ENCODE data around the gene KPNA2.
"Not testable (repeated sequence)": the region's sequence is repeated elsewhere in the genome, so short reads cannot be mapped to it uniquely, and the experiment has no call there.

Gene KPNA2

DNA sequence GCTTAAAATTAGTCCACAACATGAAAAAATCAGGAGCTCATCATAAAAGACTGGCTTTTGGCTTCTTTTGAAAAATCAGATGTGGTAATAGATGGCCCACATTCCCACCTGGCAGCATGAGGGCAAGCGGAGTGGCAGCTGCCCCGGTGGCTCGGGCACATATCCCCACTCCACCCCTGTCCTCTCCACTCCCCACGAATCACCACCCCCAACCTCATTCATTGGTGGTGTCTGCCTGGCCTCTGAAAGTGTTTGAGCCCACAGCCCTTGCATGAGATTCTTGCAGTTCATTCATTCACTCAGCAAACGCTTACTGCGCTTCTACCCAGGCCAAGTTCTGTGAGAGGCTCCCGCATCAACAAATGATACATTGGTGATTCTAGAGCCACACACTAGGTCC, 29.8 kb downstream of the KPNA2 start:
- DNase-seq, result not testable (repeated sequence)

DNA sequence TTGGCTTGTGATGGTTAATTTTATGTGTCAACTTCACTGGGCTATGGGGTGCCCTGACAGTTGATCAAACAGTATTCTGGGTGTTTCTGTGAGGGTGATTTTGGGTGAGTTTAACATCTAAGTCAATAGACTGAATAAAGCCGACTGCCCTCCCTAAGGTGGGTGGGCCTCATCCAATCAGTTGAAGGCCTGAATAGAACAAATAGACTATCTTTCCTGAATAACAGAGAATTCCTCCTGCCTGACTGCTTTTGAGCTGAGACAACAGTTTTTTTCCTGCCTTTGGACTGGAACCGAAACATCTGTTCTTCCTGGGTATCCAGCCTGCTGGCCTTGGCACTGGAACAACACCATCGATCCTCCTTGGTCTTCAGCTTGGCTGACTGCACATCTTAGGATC, 33.0 kb downstream of the KPNA2 start:
- DNase-seq, result not testable (repeated sequence)

DNA sequence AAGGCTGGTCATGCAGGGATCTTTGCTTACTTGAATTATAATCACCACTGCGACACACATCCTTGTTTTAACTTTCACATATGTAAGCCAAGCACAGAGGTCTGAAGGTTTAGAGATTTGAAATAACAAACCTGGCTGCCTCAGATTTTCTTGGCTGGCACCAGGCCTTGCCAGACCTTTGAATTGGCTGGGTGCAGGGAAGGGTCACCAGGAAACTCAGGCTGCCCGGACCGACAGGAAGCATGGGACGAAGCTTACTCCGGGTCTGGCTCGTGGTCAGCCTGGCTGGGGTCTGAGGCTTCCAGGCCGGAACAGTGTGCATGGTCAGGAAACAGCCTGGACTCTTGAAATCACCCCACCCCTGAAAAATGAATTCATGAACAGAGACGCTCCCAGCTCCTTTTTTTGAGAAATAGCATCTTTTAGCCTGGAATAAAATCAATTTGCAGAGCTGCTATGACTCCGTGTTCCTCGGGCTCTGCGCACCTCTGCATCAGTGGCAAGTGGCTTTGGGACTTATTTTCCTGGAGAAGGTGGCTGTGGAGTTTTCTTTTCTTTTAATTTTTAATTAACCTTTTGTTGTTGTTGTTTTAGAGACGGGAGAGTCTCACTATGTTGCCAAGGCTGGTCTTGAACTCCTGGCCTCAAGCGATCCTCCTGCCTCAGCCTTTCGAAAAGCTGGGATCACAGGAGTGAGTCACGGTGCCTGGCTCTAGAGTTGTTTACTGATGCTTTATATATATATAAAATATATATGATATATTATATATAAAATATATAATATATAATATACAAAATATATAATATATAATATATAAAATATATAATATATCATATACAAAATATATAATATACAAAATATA, 35.3 kb downstream of the KPNA2 start:
- DNase-seq, result not testable (repeated sequence)

DNA sequence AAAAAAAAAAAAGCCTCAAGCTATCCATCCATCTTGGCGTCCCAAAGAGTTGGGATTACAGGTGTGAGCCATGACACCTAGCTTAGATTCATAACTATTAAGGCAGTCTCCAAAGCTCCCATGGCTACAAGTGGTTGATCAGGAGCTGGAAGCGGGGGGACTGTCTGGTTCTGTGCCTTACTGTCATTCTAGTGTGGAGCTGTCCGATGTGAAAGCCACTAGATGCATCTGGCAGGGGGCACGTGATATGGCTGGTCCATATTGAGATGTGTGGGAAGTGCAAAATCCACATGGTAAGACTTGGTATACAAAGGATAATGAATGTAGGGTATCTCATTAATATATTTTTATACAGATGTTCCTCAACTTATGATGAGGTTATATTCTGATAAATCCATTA, 38.7 kb downstream of the KPNA2 start:
- no peak for DNase-seq

DNA sequence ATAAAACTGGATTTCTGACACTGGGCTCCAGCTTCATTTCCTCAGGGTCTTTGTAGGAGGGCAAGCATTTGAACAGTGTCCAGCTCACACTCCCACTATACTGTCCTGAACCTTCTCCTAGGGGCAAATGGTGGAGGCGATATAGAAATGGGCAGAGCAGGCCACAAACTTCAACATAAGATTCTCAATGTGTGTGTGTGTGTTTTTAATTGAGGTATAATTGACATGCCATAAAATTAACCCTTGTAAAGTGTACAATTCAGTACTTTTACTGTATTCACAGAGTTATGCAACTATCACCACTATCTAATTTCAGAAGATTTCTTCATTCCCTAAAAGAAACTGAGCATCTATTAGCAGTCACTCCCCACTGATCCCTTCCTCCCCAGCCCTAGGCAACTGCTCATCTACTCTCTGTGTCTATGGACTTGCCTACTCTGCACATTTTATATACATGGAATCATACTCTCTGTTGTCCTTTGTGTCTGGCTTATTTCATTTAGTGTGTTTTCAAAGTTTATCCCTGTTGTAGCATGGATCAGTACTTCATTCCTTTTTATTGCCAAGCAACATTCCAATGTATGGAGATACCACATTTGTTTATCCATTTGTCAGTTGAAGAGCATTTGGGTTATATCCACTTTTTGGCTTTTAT, 40.5 kb downstream of the KPNA2 start:
- not testable (repeated sequence) for DNase-seq

DNA sequence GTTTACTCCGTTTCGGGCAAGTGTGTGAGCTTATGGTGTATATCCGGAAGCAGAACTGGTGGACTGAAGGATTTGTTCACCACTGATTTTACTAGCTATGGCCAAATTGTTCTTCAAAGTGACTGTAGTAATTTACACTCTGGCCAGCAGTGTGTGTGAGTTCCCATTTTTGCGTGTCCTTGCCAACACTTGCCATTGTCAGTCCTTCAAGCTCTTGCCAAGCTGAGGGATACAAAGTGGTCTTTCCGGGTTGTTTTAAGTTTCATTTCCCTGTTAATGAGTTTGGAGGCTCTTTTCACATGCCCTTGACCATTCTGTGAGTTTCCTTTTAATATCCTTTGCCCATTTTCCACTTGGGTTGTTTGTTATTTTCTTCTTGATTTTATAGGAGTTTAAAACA, 42.0 kb downstream of the KPNA2 start:
- not testable (repeated sequence) for DNase-seq

DNA sequence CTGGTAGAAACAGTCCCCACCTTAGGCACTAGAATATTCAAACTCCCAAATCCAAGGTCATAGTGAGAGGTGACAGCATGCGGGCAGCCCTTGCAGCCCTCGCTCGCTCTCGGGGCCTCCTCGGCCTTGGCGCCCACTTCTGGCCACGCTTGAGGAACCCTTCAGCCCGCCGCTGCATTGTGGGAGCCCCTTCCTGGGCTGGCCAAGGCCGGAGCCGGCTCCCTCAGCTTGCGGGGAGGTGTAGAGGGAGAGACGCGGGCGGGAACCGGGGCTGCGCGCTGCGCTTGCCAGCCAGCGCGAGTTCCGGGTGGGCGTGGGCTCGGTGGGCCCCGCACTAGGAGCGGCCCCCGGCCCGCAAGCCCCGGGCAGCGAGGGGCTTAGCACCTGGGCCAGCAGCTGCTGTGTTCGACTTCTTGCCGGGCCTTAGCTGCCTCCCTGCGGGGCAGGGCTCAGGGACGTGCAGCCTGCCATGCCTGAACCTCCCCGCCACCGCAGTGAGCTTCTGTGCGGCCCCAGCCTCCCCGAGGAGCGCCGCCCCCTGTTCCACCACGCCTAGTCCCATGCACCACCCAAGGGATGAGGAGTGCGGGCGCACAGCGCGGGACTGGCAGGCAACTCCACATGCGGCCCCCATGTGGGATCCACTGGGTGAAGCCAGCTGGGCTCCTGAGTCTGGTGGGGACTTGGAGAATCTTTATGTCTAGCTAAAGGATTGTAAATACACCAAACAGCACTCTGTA, 45.0 kb downstream of the KPNA2 start:
- DNase-seq, result no peak

DNA sequence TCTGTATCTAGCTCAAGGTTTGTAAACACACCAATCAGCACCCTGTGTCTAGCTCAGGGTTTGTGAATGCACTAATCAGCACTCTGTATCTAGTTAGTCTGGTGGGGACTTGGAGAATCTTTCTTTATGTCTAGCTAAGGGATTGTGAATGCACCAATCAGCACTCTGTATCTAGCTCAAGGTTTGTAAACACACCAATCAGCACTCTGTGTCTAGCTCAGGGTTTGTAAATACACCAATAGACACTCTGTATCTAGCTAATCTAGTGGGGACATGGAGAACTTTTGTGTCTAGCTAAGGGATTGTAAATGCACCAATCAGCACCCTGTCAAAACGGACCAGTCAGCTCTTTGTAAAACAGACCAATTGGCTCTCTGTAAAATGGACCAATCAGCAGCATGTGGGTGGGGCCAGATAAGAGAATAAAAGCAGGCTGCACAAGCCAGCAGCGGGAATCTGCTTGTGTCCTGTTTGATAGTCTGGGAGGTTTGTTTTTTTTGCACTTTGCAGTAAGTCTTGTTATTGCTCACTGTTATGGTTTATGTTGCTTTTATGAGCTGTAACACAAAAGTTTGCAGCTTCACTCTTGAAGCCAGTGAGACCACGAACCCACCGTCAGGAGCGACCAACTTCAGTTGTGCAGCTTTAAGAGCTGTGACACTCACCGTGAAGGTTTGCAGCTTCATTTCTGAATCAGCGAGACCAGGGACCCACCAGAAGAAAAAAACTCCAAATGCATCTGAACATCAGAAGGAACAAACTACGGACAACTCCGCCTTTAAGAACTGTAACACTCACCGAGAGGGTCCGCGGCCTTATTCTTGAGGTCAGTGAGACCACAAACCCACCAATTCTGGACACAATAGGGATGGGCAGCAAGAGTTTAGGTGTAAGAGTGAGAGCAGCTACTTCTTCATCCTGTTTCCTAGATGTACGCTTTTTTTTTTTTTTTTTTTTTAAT, 46.0 kb downstream of the KPNA2 start:
- not testable (repeated sequence) for DNase-seq

DNA sequence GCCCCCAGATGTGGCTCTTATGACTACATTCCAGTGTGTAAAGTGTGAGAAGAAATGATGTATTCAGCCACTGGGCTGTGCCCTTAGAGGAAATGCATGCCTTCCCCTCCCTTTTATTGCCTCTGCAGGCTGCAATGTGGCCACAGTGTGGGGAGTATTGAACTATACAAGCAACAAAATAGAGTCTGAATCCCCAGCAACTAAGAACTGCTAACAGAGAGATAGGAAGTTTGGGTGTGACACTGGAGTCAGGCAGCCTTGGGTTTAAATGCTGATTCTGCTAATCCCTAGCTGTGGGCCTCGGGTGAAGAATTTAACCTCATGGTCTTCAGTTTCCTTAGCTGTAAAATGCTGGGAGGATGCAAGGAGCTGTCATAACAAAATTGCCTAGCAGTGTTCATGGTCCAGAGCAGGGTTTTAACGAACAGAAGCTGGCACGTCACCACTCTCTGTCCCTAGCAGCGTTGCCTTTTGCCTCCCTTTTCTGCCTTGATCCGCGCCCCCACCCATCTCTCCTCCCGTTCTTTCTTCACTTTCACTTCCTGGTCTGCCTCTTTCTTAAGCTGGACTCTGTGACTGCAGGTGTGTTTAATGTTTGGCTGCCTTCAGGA, 50.3 kb downstream of the KPNA2 start:
- peak; percentile 88 for DNase-seq

DNA sequence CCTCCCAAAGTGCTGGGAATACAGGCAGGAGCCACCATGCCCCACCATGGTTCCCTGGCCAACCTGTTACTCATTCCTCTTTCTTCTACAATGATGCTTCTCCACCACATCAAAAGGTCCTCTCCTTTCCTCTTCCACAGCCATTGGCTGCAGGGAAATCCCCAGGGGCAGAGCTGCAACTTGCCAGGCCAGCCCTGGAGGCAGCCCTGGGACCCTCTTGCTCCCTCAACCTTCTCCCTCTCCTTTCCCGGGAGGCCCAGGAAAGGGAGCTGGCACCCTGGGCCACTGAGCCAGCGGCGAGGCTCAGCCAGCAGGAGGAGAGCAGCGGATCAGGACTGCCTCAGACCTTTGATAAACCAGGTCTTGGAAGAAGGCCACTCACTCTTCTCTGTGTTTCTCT, 51.1 kb downstream of the KPNA2 start:
- not testable (repeated sequence) for DNase-seq

DNA sequence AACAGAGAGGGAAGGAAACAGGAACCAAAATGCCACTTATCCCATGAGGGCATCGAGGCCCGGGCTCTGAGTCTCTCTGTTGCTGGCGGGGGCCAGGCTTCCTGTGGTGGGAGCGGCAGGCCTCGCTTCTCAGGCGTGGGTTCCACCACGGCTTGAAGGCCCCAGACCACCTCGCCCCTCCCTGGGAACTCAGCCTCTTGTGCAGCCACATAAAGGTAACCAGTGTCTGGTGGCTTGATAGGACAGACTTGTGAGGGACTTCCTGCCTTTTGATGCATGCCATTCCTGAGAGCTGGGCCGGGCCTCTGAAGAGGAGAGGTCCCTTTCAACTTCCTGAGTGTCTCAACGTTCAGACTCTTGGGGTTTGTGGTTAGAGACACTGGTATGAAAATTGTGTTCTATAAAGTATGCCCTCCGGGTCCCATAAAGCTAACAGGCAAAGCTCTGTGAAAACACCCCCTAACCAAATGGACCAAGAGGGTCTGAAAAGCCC, 51.6 kb downstream of the KPNA2 start:
- not testable (repeated sequence) for DNase-seq

DNA sequence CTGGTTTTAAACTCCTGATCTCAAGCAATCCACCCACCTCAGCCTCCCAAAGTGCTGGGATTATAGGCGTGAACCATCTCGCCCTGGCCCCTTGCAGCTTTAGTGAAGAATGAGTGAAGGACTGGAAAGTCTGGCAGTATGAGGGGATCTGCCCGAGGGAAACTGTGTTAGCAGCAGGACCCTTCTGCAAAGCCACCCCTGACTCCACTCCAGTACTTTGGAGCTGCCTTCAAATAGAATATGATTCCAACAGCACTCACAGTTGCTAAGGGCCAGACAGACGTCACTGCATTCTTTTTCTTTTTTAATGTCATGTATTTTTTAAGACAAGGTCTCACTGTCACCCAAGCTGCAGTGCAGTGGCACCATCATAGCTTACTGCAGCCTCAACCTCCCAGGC, 52.3 kb downstream of the KPNA2 start:
- DNase-seq, result no peak

DNA sequence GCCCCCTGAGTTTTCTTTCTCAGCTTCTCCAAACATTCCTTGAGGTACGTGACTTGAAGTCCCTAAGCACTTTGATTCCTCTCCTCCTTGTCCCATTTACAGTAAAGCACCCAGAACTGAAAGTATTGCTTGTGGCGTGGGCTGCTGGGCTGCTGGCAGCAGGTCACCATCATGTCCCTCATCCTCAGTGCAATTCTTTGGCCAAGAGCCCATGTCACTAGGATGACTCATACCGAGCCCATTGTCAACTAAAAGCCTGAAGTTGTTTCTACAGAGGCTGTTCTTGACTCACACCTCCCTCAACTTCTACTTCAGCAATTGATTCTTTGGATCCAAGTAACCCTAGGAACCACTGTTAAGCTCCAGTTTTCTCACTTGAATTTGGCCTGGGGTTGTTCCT, 54.3 kb downstream of the KPNA2 start:
- DNase-seq, result peak; percentile 88

DNA sequence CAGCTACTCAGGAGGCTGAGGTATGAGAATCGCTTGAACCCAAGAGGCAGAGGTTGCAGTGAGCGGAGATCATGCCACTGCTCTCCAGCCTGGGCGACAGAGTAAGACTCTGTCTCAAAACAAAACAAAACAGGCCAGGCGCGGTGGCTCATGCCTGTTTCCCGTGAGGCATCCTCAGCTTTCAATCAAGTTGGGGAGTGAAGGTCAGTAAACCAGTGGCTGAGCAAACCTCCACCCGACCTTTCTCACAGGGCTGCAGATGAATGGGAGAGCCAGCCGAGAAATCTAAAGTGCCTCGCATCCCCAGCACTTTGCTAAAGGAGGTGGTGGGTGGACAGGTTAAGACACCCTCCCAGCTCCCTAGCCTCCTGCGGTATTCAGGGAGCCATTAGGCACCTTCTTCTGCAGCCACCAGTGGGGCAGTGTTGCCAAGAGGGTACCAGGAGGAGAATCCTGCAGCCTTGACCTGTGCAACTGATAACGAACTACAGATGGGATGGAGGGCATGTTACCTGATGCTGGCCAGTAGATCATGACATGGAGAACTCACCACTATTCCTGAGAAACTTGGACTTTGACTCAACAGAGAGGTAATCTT, 59.0 kb downstream of the KPNA2 start:
- DNase-seq, result no peak

DNA sequence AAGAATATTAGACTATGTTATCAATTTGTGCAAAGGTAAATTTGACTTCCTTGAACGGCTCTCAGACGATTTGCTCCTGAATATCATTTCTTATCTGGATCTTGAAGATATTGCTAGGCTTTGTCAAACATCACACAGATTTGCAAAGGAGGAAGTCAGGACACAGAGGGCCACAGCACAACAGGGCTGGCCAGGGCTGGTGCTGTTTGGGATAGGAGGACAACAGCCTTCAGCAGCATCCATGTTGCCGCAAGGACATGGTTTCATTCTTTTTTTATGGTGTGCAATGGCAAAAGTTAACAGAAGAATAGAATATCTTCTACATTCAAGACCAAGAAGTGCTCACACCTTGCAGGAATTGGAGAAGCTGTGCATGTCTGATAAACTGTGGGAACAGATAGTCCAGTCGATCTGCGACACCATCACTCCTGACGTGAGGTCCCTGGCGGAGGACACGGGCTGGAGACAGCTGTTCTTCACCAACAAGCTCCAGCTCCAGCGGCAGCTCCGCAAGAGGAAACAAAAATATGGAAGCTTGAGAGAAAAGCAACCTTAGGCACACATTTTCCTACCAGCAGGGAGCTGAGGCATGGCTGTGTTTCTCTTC, 59.8 kb downstream of the KPNA2 start:
- DNase-seq, result no peak

DNA sequence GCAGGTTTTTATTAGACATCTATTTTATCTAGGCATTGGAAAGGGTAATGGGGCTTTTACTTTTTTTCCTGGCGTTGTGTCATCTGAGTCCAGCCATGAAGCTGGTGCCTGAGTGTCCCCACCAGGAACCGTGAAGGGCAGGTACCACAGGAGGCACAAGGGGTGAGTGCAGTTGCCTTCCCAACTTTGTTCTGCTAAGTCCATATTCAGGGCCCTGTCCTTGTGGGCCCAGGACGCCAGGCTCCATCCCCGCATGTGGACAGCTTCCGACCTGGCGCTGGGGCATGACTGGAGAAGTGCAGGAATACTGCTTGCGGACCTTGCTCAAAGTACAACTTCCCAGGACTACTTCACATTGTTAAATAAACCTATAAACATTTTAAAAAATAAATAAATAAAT, 60.6 kb downstream of the KPNA2 start:
- no peak for DNase-seq

All from RPMI8226 (cell line).